GM10266 (cell line): ENCODE data around the gene ZBTB3.

Experiments
- DNase-seq: peaks from one replicate; pipeline ENCODE4 v3.0.0; 2012; ENCODE audit errors: extremely low spot score
- CTCF ChIP-seq: IDR thresholded peaks from 2 replicates; pipeline ENCODE4 v1.5.1; 2012; ENCODE audit warnings: mild to moderate bottlenecking, low read depth; ENCODE audit not compliant: control insufficient read depth, insufficient read depth; ENCODE audit errors: missing control alignments

Gene ZBTB3

GRCh38 chr11:62753736-62754603, at the start of gene ZBTB3:
Gene ZBTB3 (minus strand): TSS chr11:62754160. CDS start chr11:62753664, 496 bp downstream.
- DNase-seq: peak; percentile 90
- no peak for TF ChIP-seq CTCF

GRCh38 chr11:62801071-62801470, 47.1 kb upstream of the ZBTB3 start:
- TF ChIP-seq CTCF: no peak
- DNase-seq: no peak

GRCh38 chr11:62799486-62799885, 45.5 kb upstream of the ZBTB3 start:
- no peak for DNase-seq
- TF ChIP-seq CTCF: no peak

- DNase-seq: no peak
- TF ChIP-seq CTCF: no peak
These were observed 42.3 kb upstream of the ZBTB3 start for GRCh38 chr11:62796281-62796680.

GRCh38 chr11:62794201-62794775, 40.3 kb upstream of the ZBTB3 start:
- DNase-seq: no peak

GRCh38 chr11:62792202-62792575, 38.2 kb upstream of the ZBTB3 start:
- no peak for TF ChIP-seq CTCF
- DNase-seq: no peak

More at GRCh38 chr11:62794201-62794775, 40.3 kb upstream of the ZBTB3 start:
- TF ChIP-seq CTCF: no peak
